Esophagus squamous epithelium (tissue), 4 donors: ENCODE measurements around the gene MARVELD1.

Source experiments
- CTCF ChIP-seq, 6 experiments: fragments of 450-650 bp in 4 of 6; fragments of 200-600 bp in 2 of 6; sonication (generic) in 2 of 6; IDR thresholded peaks; one replicate each; pipeline ENCODE4 v1.5.1; 2016 to 2019; ENCODE audit warnings: antibody characterized with exemption in 6 of 6, mild to moderate bottlenecking in 4 of 6, moderate library complexity in 4 of 6
- POLR2A ChIP-seq, 4 donors: fragments of 450-650 bp; IDR thresholded peaks; one replicate each; pipeline ENCODE4 v1.6.1; 2017; ENCODE audit warnings: antibody characterized with exemption in 4 of 4, mild to moderate bottlenecking in 4 of 4, moderate library complexity in 3 of 4

GRCh38 chr10:97759946-97760345 lies 46.4 kb downstream of the MARVELD1 start:
- TF ChIP-seq CTCF (IDR thresholded peaks at IDR 0.05) (no peak), POLR2A (IDR thresholded peaks at IDR 0.05) (no peak)
